CD4-positive, alpha-beta T cell treated with Interleukin-15 for 4 hours (primary cell): ENCODE results near the gene FBXL5.
A peak's percentile ranks its signal among the peaks of the same experiment; 100 is the strongest.

Experiments
- DNase-seq: peaks from one replicate; pipeline ENCODE4 v3.0.0-alpha.2; 2020; ENCODE audit warnings: low spot score

The FBXL5 gene, protein sequence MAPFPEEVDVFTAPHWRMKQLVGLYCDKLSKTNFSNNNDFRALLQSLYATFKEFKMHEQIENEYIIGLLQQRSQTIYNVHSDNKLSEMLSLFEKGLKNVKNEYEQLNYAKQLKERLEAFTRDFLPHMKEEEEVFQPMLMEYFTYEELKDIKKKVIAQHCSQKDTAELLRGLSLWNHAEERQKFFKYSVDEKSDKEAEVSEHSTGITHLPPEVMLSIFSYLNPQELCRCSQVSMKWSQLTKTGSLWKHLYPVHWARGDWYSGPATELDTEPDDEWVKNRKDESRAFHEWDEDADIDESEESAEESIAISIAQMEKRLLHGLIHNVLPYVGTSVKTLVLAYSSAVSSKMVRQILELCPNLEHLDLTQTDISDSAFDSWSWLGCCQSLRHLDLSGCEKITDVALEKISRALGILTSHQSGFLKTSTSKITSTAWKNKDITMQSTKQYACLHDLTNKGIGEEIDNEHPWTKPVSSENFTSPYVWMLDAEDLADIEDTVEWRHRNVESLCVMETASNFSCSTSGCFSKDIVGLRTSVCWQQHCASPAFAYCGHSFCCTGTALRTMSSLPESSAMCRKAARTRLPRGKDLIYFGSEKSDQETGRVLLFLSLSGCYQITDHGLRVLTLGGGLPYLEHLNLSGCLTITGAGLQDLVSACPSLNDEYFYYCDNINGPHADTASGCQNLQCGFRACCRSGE

GRCh38 chr4:15655223-15656037 is at the start of gene FBXL5:
TSS of gene FBXL5 (minus strand) at chr4:15655357. CDS start at chr4:15655287, 70 bp downstream.
- peak; percentile 80 for DNase-seq

DNA sequence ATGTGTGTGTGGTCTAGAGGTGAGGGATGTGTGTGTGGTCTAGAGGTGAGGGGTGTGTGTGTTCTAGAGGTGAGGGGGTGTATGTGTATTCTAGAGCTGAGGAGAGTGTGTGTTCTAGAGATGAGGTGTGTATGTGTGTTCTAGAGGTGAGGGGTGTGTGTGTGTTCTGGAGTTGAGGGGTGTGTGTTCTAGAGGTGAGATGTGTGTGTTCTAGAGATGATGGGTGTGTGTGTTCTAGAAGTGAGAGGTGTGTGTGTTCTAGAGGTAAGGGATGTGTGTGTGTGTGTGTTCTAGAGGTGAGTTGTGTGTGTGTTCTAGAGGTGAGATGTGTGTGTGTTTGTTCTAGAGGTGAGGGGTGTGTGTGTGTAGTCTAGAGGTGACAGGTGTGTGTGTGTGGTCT is 49.0 kb upstream of the FBXL5 start:
- DNase-seq = no peak

GRCh38 chr4:15703439-15703838 is 48.3 kb upstream of the FBXL5 start:
- no peak for DNase-seq

GRCh38 chr4:15702941-15703403 is 47.8 kb upstream of the FBXL5 start, which contains the start of gene BST1:
TSS of gene BST1 (plus strand) at chr4:15703065. CDS start at chr4:15703145, 80 bp downstream.
- DNase-seq = peak; percentile 34

DNA sequence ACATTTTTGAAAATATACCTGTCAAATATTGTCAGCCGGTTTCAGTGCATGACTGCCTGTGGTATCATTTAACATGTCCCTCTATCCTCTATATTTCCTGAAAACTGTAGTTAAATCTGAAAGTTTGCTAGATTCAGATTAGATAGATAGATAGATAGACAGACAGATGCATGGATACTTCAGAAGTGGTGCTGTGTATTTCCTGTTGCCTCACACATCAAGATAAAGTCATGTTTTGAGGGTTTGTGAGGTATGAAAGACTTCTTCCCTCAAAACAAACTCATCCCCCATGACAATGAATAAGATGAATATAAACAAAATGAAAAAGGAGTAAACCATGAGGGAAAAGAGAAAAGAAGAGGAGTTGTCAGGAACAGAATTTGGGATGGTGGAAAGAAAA is 41.7 kb upstream of the FBXL5 start:
- DNase-seq = no peak

- no peak for DNase-seq
Observed at GRCh38 chr4:15695729-15696128, 40.6 kb upstream of the FBXL5 start.

DNA sequence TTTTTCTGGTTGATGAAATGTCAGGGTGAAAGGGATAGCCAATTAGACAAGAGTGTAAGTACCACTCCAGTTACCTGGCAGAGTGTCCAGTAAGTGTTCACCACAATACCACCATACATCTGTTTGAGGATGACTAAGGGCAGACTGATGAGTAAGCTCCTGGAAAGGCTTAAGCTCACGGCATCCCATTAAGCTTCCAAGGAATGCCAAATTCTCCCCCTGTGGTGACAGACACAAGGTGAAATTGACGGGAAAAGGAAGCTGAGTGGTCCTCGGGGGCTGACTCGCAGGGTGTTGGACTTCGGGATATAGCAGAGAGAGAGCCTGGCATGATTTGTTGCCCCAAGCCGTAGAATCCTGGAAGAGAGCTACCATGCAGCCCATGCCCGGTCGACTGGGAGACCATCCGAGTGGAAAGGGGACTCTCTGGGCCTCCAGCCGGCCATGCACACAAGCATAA is 40.1 kb upstream of the FBXL5 start:
- DNase-seq = no peak

DNA sequence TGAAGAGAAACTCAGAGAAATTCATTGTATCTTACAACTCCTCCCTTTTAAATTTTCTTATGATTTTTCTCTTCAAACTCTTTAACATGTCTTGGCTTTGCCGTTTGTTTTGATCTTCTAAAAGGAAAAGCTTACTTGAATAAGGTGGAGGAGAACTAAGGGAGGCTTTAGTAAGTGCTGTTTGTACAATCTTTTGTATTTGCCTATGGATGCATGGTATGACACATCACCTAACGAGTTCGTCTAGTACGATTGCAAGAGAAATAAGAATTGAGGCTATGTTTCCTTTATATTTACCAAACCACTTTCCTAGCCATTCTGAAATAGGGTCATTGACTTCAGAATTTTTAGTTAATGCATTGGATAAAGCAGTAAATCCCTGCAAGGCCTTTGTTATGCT is 39.3 kb upstream of the FBXL5 start:
- DNase-seq = no peak

- DNase-seq = no peak
Observed at GRCh38 chr4:15692602-15693001, 37.4 kb upstream of the FBXL5 start.

- no peak for DNase-seq
Observed at GRCh38 chr4:15691346-15692135, 36.4 kb upstream of the FBXL5 start.

GRCh38 chr4:15690020-15690809 is 35.1 kb upstream of the FBXL5 start:
- no peak for DNase-seq

GRCh38 chr4:15689540-15689939 is 34.4 kb upstream of the FBXL5 start:
- no peak for DNase-seq

DNA sequence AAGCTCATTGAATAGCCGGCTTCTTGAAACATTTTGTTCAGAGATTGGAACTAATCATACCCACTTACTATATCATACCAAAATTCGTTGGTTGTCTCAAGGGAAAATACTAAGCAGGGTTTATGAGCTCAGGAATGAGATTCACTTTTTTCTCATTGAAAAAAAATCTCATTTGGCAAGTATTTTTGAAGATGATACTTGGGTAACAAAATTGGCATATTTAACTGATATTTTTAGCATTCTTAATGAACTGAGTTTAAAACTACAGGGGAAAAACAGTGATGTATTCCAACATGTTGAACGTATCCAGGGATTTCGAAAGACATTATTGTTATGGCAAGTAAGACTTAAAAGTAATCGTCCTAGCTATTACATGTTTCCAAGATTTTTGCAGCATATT is 32.9 kb upstream of the FBXL5 start:
- no peak for DNase-seq

DNA sequence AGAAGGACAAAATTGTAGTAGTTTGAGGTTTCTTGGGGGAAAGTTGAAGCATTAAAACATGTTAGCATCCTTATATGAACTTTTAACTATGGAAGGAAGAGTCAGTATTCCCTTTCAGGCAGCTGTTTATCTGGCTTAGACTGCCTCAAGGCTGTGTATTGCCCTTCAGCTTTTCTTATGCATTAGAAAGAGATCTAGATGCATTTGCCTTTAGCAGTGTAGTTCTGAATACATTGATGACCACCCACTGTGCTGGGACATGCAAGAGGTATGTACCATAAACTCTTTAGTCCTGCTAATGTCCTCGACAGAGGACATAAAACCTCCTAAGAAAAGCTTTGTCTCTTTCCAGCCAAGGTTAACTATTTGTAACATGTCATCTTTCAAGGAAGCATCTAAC is 29.3 kb upstream of the FBXL5 start:
- no peak for DNase-seq

- DNase-seq = no peak
Observed at GRCh38 chr4:15683143-15683495, 28.0 kb upstream of the FBXL5 start.

- DNase-seq = no peak
Observed at GRCh38 chr4:15682242-15683142, 27.3 kb upstream of the FBXL5 start.

DNA sequence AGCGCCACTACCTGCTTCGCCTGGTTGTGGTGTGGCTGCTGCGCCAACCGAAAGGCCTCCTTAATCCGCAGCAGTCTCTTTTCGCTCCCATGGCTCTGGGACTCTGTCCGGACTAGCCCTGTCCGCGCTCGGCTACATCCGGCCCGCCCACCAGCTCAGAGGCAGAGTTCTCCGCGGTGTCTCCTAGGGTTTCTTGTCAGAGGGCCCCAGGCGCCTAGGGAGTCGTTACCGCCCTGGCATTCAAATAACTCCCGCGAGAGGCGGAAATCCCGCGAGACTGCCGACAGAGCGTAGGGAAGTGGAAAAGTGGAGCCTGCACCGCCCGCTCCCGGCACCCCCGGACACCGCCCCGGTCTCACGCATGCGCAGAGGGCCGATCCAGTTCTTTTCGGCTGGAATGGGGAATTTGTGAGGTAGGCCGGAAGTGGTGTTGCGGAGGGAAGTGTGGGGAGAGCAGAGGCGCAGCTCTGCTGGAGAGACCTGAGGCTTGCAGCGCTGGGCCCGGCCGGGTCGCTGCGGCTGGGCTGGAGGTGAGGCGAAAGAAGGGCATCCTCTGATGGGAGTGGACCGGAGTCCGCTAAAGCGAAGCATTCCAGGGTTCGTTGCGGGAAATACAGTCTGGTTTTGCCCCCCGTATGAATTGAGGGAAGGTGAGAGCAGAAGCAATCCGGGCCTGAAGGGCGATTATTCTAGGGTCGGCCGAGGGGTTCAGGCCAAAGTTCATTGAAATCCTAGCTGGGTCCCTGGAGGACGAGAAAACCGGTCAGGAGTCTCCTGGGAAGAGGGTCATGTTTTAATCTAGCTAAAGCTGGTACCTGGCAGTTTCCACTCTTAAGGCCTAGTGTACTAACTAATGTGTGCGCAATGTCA is 26.4 kb upstream of the FBXL5 start, which contains the start of gene FAM200B:
FAM200B (plus strand) TSS at position 456 of the 870 bp plus-strand sequence. CDS start 5,151 bp downstream, outside the sequence.
- DNase-seq = peak; percentile 97

- no peak for DNase-seq
Observed at GRCh38 chr4:15681067-15681371, 25.9 kb upstream of the FBXL5 start.

DNA sequence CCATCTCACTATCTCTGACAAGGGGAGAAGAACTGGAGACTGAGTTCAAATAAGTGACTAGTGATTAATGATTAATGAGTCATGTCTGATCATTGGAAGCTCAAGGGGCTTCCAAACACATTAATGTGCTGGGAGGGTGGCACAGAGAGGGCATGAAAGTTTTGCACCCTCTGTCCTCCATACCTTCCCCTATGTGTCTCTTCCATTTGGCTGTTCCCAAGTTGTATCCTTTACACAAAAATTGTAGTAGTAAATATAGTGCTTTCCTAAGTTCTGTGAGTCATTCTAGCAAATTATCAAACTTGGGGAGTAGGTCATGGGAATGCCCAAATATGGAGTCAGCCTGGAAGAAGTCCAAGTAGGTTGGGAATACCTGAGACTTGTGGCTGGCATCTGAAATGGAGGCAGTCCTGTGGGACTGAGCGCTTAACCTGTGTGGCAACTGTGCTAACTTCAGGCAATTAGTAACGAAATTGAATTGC is 22.4 kb upstream of the FBXL5 start:
- DNase-seq = no peak
